Caco-2 (cell line): ENCODE data around the gene ZNF436. TPM values are rescaled to one million over a fixed set of nuclear protein-coding genes. Genes with fewer than 3 reads are reported as not detected.

Experiments used
- BruUV-seq: library from RNA; stranded (reverse); fragments of 400-500 nt; replicated peaks from 2 replicates; lab custom pipeline; 2021; lab: Mats Ljungman, UMichigan
- CTCF ChIA-PET: fragments of 300-600 bp; sonication (Branson Sonifier 250); formaldehyde crosslinking; loops from one replicate; lab custom pipeline; 2022; ENCODE audit warnings: antibody characterized with exemption; lab: Charles Lee
- POLR2A ChIA-PET: fragments of 300-600 bp; sonication (Branson Sonifier 250); formaldehyde crosslinking; loops from one replicate; lab custom pipeline; 2022; ENCODE audit warnings: antibody characterized with exemption; lab: Charles Lee
- DNase-seq, 2 experiments: peaks; one replicate each; pipeline versions ENCODE4 v3.0.0 to v3.0.0-alpha.2; 2020 to 2022
- H3K27me3 ChIP-seq: replicated peaks from 2 replicates; pipeline ENCODE4 v1.6.0; 2011; ENCODE audit warnings: low read length; ENCODE audit not compliant: control insufficient read depth, insufficient read depth
- H3K36me3 ChIP-seq: 2 replicates; pipeline ENCODE4 v1.5.1; 2011; ENCODE audit warnings: low read length; ENCODE audit not compliant: control insufficient read depth, insufficient read depth
- H3K4me1 ChIP-seq: fragments of 250-450 bp; sonication (Bioruptor Pico); 2 replicates; pipeline ENCODE4 v1.5.1; 2020; ENCODE audit warnings: mild to moderate bottlenecking
- H3K4me3 ChIP-seq: 2 replicates; pipeline ENCODE4 v1.5.1; 2011; ENCODE audit warnings: low read depth, mild to moderate bottlenecking, control low read depth, low read length
- H3K9me3 ChIP-seq: fragments of 250-450 bp; sonication (Bioruptor Pico); 2 replicates; pipeline ENCODE4 v1.5.1; 2020; ENCODE audit warnings: mild to moderate bottlenecking, moderate library complexity
- H3K27ac Mint-ChIP-seq: one replicate; pipeline ENCODE4 v1.8.0; 2022; ENCODE audit warnings: mixed read lengths; ENCODE audit not compliant: unreplicated experiment
- H3K27me3 Mint-ChIP-seq: one replicate; pipeline ENCODE4 v1.8.0; 2022; ENCODE audit warnings: mixed read lengths; ENCODE audit not compliant: insufficient read depth, unreplicated experiment
- H3K36me3 Mint-ChIP-seq: one replicate; pipeline ENCODE4 v1.8.0; 2022; ENCODE audit warnings: mild to moderate bottlenecking, mixed read lengths; ENCODE audit not compliant: insufficient read depth, unreplicated experiment
- H3K4me1 Mint-ChIP-seq: one replicate; pipeline ENCODE4 v1.8.0; 2022; ENCODE audit warnings: low read depth, mixed read lengths; ENCODE audit not compliant: unreplicated experiment
- H3K4me3 Mint-ChIP-seq: one replicate; pipeline ENCODE4 v1.8.0; 2022; ENCODE audit warnings: mild to moderate bottlenecking, moderate library complexity, mixed read lengths; ENCODE audit not compliant: unreplicated experiment
- H3K9me3 Mint-ChIP-seq: one replicate; pipeline ENCODE4 v1.8.0; 2022; ENCODE audit warnings: mixed read lengths; ENCODE audit not compliant: unreplicated experiment
- CTCF ChIP-seq, 2 experiments: fragments of 200-600 bp in 1 of 2; IDR thresholded peaks; 1 replicate in 1 of 2; 2 replicates in 1 of 2; pipeline versions ENCODE4 v1.5.1 to v1.8.0; 2011 to 2022; ENCODE audit warnings: antibody characterized with exemption in 1 of 2, control low read depth in 1 of 2, inconsistent platforms in 1 of 2, low read depth in 1 of 2, low read length in 1 of 2, mild to moderate bottlenecking in 1 of 2, moderate library complexity in 1 of 2; ENCODE audit not compliant: insufficient read depth in 1 of 2, severe bottlenecking in 1 of 2, unreplicated experiment in 1 of 2
- intact Hi-C: fragments of 100-400 bp; cut with micrococcal nuclease; formaldehyde crosslinking; loops from one replicate; pipeline ENCODE4 v1.10.0; 2022; ENCODE audit not compliant: unreplicated experiment
- total RNA-seq: library from RNA; stranded (reverse); gene quantifications from 2 replicates; pipeline ENCODE4 v1.2.3, GENCODE V29; 2022

Gene ZNF436
- total RNA-seq, 1 experiment from 2014 or later: 6.1 TPM

DNA sequence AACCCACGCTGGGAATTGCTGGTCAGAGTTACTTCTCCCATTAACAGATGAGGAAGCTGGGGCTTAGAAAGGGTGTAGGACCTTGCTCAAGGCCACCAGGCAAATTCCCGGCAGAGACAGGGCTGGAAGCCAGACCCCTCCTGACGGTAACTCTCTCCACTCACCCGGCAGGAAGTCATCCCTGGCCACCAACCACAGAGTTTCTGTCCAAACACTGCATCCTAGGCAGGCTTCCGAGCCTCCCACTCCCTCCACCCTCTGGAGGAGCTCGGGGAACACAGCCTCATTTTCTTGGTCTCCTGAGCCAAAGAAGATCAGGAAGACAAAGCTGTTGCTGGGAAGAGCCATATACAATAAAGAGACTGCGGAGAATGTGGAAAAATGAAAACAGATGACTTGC lies 25.0 kb upstream of the ZNF436 start:
- H3K27me3 Mint-ChIP-seq: no peaks in the 10 kb centered on the region
- H3K36me3 Mint-ChIP-seq: no peaks in the 10 kb centered on the region
- no peaks in the 10 kb centered on the region for H3K27me3 ChIP-seq
- no peak for DNase-seq
- no peaks in the 10 kb centered on the region for H3K9me3 Mint-ChIP-seq
- H3K4me3 ChIP-seq: no peak overlapping the region
- H3K36me3 ChIP-seq: no peaks in the 10 kb centered on the region; the same call in 1 of the 2 replicates
- no peaks in the 10 kb centered on the region for H3K9me3 ChIP-seq
- ChIA-PET CTCF (no interaction called here), POLR2A (no interaction called here)
- H3K4me1 Mint-ChIP-seq: no peaks in the 10 kb centered on the region
- no peaks in the 10 kb centered on the region for H3K4me1 ChIP-seq
- H3K4me3 Mint-ChIP-seq: no peak overlapping the region
- H3K27ac Mint-ChIP-seq: no peak overlapping the region
- no TSS peak for BruUV-seq
- intact Hi-C loops: no loop called here
- TF ChIP-seq CTCF (IDR thresholded peaks at IDR 0.05; ENCODE audit: insufficient read depth in 1 of 2, low read depth in 1 of 2, low read length in 1 of 2, severe bottlenecking in 1 of 2, unreplicated experiment in 1 of 2): no peak

GRCh38 chr1:23394181-23394580 lies 24.5 kb upstream of the ZNF436 start:
- no peak for DNase-seq
- Histone ChIP-seq H3K27me3 (no peaks in the 10 kb centered on the region), H3K36me3 (no peaks in the 10 kb centered on the region; the same call in 1 of the 2 replicates), H3K4me3 (no peak overlapping the region), H3K4me1 (no peaks in the 10 kb centered on the region), H3K9me3 (no peaks in the 10 kb centered on the region)
- intact Hi-C loops: no loop called here
- Mint-ChIP-seq H3K9me3 (no peaks in the 10 kb centered on the region), H3K4me3 (no peak overlapping the region), H3K36me3 (no peaks in the 10 kb centered on the region), H3K27me3 (no peaks in the 10 kb centered on the region), H3K27ac (no peak overlapping the region), H3K4me1 (no peaks in the 10 kb centered on the region)
- ChIA-PET POLR2A (no interaction called here), CTCF (no interaction called here)
- TF ChIP-seq CTCF (IDR thresholded peaks at IDR 0.05; ENCODE audit: insufficient read depth in 1 of 2, low read depth in 1 of 2, low read length in 1 of 2, severe bottlenecking in 1 of 2, unreplicated experiment in 1 of 2): no peak
- BruUV-seq: no TSS peak

GRCh38 chr1:23393706-23394105 lies 24.1 kb upstream of the ZNF436 start:
- no TSS peak for BruUV-seq
- H3K4me3 Mint-ChIP-seq: no peak overlapping the region
- Histone ChIP-seq H3K4me1 (no peaks in the 10 kb centered on the region), H3K36me3 (no peaks in the 10 kb centered on the region; the same call in 1 of the 2 replicates), H3K27me3 (no peaks in the 10 kb centered on the region), H3K9me3 (no peaks in the 10 kb centered on the region), H3K4me3 (no peak overlapping the region)
- ChIA-PET CTCF (no interaction called here), POLR2A (no interaction called here)
- H3K36me3 Mint-ChIP-seq: no peaks in the 10 kb centered on the region
- intact Hi-C loops: no loop called here
- no peaks in the 10 kb centered on the region for H3K27me3 Mint-ChIP-seq
- TF ChIP-seq CTCF (IDR thresholded peaks at IDR 0.05; ENCODE audit: insufficient read depth in 1 of 2, low read depth in 1 of 2, low read length in 1 of 2, severe bottlenecking in 1 of 2, unreplicated experiment in 1 of 2): no peak
- no peak overlapping the region for H3K27ac Mint-ChIP-seq
- no peak for DNase-seq
- no peaks in the 10 kb centered on the region for H3K4me1 Mint-ChIP-seq
- no peaks in the 10 kb centered on the region for H3K9me3 Mint-ChIP-seq
